ENCODE measurements around the gene EYS.

- TF ChIP-seq CTCF (IDR thresholded peaks at IDR 0.05) (no peak), EP300 (IDR thresholded peaks at IDR 0.05) (no peak), POLR2A (IDR thresholded peaks at IDR 0.05) (no peak)
Measured at GRCh38 chr6:63683071-63683603, 2023.9 kb downstream of the EYS start.
